HG03139 (cell line): ENCODE measurements around the gene C1QTNF9.
"Not testable (repeated sequence)": the region's sequence is repeated elsewhere in the genome, so short reads cannot be mapped to it uniquely, and the experiment has no call there.

ENCODE experiments used
- ATAC-seq: cut with Tn5 transposase; IDR thresholded peaks from one replicate; pipeline ENCODE4 v1.9.1; 2021; ENCODE audit not compliant: unreplicated experiment

The C1QTNF9 gene, protein sequence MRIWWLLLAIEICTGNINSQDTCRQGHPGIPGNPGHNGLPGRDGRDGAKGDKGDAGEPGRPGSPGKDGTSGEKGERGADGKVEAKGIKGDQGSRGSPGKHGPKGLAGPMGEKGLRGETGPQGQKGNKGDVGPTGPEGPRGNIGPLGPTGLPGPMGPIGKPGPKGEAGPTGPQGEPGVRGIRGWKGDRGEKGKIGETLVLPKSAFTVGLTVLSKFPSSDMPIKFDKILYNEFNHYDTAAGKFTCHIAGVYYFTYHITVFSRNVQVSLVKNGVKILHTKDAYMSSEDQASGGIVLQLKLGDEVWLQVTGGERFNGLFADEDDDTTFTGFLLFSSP

DNA sequence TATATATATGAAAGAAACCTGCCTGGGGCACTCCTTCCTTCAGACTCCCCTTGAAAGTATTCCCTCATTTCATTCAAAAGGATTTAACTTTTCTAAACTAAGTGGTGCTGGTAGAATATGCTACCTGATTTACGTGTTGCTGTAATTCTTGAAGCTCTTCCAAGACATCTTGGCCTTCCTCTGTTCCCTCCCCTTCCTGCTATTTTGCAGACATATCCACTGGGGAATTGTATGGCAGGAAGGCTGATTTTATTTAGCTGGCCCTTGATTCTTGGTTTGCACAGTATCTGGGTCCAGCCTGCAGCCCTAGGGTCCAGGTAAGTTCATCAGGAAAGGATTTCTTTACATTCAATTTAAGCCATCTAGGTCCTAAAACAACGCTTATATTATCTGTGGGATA, at the start of gene C1QTNF9:
TSS of gene C1QTNF9 (plus strand) at position 281 of the 400 bp plus-strand sequence. CDS start 6,424 bp downstream, outside the sequence.
- not testable (repeated sequence) for ATAC-seq

DNA sequence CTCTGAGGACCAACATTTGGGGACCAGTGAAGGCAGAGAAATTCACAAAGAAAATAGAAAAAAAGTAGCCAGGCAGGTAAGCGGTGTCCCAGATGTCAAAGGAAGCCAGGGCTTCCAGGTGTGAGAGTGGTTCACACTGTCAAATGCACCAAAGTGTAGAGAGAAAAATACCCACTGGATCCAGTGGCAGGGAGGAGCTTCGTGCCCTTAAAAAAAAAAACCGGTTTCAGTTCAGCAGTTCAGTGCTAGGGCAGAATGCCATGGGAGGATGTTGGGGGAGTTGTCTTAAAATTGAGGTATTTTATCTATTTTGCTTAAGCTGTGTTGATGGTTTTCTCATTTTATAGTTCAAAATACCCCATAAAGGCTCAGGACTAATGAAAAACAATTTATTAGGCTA, 47.8 kb upstream of the C1QTNF9 start:
- no peak for ATAC-seq

DNA sequence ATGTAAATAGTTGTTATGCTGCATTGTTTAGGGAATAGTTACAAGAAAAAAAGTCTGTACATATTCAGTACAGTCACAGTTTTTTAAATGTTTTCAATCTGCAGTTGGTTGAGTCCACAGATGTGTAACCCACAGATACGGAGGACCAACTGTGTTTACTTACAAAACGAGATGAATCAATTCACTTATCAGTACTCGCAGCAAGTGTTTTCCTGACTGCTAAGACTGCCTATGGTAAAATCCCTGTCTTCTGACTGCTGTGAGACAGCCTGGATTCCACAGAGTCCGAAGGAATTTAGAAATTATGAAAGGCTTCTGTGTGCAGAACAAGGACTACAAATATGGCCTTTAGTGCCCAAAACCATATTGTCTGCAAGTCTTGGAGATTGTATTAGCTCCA, 45.7 kb upstream of the C1QTNF9 start:
- ATAC-seq, result no peak

DNA sequence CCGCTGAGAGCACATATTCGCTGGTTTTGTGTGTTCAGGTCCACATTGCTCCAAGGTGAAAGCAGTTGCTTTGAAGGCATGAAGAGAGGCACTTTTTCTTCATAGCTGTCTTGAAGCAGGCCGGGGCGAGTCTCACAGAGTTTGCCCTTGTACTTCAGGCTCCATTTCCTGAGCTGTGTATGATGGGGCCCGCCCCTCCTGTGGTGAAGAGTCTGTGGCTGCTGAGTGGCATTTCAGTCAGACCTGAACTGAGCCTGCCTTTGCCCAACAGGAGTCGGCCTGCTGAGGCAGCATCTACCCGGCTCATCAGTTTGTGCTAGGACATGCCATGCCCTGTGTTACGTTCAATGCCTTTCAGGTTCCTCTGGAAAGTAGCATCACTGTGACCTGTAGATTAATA, 44.4 kb upstream of the C1QTNF9 start:
- ATAC-seq, result no peak

DNA sequence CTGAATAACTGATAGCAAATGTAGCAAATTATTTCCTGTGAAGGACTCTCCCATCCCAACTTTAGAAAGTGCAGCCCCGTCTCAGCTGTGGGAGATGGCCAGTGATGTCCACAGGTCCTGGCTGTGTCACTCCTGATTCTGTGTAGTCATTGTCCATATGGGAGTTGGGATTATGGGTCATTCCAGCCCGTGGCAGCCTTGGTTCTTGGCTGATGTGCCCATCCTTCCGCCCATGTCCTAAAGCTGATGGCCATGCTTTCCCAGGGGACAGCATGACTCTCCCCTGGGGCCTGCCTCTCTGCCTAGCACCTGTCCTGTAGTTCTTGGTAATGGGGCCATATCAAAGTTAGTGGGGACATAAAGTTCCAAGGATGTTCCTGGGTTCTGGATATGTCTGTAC, 43.9 kb upstream of the C1QTNF9 start:
- ATAC-seq, result no peak

DNA sequence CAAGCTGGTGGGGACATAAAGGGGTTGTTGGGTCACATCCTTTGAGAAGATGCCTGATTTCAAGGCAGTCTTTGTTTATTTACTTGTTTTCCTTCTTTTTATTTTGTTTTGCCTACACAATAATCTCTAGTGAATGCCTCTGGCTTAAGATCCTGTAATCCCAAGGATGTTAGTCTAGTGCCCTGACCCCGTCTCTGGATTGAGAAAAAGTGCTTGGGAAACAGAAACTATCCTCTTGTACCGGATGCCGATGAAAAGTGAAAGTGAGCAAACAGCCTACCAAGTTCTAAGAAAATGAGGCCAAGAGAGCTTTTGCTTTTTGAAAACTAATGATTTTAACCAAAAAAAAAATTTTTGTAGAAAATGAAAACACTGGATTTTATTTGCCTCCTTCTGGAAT, 42.1 kb upstream of the C1QTNF9 start:
- ATAC-seq, result no peak

DNA sequence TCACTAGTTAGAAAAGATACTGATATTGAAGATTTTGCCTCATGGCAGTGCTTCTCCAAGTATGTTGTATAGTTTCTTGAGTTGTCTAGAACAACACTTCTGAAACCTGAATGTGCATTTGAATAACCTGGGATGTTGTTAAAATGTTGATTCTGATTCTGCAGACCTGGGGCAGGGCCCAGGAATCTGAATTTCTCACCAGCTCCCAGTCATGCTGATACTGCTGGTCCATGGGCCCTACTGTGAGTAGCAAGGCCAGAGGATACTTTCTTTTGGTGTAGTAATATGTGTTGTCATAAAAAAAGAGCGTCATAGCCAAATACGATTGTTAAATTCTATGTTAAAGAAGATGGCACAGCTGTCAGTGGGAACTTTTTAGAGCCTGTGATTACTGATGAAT, 41.6 kb upstream of the C1QTNF9 start:
- ATAC-seq, result no peak

DNA sequence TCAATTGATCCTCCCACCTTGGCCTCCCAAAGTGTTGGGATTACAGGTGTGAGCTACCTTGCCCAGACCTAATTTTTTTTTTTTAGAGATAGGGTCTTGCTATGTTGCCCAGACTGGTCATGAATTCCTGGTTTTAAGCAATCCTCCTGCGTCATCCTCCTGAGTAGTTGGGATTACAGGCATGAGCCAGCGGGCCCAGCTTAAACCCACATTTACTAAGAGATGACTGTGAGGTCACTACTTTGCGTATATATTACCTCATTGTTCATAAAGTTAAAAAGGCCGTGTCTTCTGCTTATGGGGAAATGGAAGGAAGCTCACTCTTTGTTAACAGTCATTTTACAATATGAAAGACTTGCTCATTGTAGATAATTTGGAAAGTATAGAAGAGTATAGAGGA, 39.6 kb upstream of the C1QTNF9 start:
- ATAC-seq, result no peak

DNA sequence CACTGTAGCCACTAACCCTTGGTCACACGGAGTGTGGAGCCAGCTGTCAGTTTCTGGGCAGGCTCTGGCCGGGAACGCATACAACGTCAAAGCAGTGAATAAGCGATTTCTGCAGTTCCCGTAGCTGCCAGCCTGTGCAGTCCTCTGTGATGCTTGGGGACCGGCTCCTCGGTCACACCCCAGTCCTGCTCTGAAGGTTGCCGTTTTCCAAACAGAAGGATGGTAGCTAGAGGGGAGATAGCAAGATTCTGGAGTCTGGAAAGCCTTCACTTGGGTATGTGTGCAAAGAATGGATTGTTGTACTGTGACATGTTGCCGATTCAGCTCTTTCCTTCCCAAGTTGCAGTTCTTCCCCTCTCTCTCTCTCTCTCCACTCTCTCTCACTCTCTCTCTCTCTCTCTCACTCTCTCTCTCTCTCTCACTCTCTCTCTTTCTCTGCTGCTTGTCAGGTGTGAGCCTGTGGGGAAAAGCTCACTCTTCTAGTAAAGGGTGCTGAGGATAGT, 38.7 kb upstream of the C1QTNF9 start:
- peak; percentile 47 for ATAC-seq

DNA sequence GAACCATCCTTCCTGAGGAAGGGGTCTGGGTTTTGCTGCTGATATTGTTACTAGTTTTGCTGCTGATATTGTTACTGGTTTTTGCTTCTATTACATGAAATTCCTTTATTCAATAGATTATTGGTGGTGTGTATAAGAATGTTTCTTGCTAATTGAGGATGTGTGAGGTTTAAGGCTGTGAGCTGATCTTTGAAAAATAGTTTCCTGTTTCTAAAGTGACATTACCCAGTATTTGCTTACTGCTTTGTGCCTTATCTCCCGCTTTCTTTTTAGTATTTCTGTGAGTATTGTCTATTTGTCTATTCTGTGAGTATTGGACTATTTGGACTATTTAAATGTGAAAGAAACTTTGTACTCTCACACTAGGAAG, 38.2 kb upstream of the C1QTNF9 start:
- ATAC-seq, result no peak

DNA sequence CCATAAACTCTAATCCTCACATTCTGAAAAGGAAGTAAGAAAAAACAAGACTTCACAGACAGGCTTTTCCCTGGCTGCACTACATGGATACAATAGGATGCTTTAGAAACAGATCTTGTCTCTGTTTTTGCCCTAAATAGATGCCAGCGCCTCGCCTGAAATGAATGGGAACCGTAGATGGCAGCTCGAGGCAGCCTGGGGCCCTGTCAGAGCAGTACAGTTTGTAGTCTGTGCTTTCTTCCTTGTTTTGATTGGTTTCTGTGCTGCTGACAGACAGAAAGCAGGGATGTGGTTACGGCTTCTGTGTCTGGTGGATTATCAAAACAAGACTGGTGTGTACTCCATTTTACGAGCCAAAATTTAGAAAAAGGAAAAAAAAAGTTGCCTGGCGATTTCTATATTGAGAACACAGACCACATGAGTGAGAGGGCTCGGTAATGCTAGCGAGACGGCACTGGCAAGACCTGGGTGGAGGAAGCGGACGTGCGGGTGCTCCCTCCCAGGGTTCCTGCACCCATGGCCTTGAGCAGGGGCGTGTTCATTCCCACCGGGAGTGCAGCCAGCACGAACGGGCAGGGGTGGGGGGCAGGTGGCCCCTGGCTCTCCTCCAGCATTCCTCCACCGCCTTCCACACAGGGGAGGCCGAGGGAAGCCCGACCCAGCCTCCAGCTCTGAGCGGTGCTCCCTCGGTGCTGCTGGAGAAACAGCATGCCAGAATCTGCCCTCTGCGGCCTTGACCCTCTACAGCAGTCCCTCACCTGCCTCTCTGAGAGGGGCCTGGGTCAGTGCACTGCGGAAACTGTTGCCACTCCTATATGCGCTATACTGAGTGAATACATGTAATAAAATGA, 37.6 kb upstream of the C1QTNF9 start:
- ATAC-seq, result peak; percentile 37

DNA sequence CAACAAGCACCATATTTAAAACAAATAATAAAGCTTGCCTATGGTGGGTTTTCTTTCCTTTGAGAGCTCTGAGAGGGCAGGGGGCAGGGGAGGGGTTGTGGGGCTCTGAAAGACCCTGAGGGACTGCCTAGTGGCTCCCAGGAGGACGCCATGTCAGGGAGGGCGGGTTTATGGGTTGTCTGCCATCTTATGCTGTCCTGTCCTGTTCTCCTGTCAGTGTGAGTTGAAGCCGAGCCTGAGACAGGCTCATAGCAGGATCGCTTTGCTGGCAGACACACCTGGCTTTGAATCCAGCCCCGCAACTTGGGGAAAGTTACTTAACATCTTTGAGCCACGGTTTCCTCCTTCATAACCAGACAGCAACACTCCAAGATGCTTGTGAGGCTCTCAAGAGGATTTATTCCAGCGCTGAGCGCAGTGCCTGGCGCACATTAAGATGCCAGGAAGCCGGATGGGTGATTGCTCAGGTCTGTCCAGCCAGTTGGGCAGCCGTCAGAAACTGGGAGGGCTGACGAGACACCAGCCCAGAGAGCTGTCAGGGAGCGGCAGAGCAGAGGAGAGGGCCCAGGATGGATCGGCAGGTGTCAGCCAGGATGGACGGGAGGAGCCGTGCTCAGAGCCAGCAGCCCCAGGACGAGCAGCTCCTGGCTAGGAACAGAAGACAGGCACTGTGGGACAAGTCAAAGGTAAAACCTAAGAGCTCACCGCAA, 36.8 kb upstream of the C1QTNF9 start:
- ATAC-seq, result no peak

DNA sequence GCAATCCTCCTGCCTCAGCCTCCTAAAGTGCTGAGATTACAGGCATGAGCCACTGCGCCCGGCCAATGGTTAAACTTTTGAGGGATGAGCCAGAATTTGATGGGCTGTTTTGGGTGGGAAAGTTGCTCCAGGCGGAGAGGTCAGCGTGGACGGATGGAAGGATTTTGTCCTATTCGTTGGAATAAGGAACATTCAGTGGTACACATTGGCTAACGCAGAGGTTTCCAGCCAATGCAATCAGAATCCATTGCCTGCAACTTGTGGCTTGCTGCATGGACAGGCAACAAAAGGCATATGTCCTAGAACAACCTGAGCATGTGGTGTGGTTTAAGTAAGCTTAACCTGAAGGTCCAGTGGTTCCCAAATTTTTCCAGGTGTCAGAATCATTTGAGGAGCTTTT, 35.5 kb upstream of the C1QTNF9 start:
- no peak for ATAC-seq

DNA sequence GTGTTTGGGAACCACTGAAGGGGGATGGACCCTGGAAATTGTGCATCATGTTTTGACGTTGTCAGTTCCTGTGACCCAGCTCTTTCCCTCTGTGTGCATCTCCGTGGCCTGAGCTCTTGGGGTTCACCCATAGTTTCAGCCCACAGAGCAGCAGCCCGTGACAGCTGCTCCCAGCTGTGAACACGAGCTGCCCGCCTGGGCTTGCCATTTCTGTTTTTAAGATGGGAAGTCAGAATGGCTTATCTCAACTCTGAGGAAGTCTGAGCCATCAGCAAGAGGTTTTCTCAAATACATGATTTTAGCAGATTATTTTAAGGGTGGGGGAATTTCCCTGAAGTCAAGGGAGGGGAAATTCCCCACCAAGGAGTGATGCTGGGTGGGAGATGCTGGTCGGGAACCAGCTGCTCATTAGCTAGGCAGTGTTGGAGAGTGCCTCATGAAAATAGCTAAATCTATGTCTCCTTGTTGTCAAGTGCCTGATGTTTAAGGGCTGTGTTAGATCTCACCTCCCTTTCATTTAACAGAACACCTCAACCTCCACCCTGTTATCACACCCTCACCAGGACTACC, 34.8 kb upstream of the C1QTNF9 start:
- peak; percentile 55 for ATAC-seq

DNA sequence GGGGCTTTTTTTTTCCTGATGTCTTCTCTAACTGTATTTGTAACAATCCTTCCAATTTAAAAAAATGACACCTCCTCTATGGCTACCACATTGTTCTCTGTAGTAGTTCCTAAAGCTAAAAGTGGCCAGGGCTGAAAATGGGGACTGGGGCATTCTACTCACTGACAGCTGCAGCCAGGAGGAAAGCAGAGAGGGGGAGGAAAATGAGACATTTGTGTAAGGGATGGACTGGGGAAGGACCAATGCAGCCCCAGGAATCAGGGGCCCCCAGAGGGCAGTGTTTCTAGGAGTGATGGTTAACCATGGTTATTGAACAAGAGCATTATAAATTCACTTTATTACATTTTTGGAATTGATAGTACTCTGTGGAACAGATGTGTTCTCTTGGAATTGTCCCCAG, 34.3 kb upstream of the C1QTNF9 start:
- no peak for ATAC-seq

DNA sequence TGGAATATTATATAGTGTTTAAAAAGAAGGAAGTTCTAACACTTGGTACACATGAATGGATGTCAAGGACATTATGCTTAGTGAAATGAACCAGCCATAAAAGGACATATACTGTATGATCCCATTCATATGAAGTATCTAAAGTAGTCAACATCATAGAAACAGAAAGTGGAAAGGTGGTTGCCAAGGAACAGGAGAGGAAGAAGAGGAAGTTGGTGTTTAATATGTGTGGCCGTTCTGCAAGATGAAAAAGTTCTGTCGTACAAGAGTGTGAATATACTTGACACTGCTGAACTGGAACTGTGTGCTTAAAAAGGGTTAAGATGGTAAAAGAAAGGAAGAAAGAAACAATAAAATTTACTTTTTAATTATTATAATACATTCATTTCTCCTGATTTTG, 33.1 kb upstream of the C1QTNF9 start:
- no peak for ATAC-seq

DNA sequence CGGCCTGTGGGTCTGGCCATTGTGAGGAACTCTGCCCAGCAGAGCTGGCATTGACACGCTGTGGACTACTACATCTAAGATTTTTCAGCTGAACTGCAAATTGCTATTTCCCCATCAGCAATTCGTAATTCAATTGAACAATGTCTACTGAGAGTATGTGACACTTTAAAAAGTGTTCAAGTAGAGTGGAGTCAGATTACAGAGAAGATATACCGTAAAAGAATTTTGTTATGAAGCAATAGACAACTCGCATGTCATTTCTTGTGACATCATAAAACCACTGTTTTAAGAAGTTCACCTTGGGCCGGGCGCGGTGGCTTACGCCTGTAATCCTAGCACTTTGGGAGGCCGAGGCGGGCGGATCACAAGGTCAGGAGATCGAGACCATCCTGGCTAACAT, 32.5 kb upstream of the C1QTNF9 start:
- no peak for ATAC-seq

DNA sequence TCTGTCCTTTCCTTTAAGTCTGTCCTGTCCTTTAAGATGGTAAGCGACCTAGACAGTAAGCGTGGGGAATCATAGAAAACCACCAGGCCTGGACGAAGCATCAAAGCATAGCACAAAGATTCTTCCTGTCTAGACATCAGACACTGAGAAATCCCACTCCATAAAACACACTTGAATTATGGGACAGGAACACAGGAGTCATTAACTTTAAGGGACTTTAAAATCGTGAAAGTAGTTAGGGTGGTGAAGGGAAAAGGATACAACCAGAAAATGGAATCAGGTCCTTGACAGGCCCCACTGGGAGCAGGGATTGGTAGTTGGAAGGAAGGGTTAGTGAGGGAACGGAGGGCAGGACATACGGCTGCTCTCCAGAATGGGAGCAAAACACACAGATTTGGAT, 31.6 kb upstream of the C1QTNF9 start:
- no peak for ATAC-seq

DNA sequence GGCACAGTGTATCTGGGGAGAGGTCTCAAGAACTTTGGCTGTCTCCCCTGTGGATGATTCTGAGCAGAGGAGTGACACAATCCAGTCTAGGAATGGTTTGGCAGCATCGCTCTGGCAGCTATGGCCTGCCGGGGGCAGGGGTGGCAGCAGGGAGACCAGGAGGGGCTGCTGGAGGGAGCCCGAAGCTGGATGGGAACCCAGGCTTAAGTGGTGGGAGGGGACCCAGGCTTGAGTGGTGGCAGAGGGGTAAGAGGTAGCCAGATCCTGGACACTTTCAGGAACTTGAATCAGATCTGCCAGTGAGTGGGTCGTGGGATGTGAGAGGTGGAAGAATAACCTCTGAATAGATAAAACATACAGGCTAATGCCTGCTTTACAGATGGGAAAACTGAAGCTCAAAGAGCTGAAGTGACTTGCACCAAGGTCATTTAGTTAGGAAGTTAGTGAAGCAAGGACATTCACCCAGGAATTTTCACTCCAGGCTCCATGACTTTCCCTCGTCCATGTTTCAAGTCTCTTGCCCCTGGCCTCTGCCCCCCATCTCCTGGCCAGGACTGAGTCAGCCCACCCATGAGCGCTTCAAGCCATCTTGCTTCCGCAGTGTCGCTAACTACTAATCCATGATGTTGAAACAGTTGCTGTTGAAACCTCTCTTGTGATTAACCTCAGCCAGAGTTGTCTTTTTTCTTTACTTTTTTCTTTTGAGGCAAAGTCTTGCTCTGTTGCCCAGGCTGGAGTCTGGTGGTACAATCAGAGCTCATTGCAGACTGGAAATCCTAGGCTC, 29.9 kb upstream of the C1QTNF9 start:
- no peak for ATAC-seq

DNA sequence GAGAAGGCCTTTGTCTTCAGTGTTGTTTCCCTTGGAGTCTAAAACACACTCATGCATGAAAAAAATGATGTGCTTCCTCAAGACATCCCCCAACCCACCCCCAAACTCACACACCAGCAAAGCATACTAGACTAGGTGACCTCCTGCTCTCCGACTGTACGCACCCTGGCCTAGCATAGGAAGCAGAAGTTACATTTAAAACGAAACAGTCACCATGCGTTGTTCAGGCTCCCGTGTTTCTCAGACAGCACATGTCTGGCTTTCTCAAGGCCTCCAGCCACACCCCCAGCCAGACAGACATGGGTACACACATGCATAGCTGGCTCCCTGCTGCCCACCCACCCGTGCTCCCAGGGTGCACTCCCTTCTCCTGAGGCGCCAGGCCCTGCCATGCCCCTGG, 28.7 kb upstream of the C1QTNF9 start:
- ATAC-seq, result no peak
